Adrenal gland (tissue), 5 donors: ENCODE data around the gene NEO1.

Source experiments
- POLR2A ChIP-seq, 2 donors: fragments of 450-650 bp; IDR thresholded peaks; one replicate each; pipeline ENCODE4 v1.6.1; 2017; ENCODE audit warnings: antibody characterized with exemption in 2 of 2, mild to moderate bottlenecking in 2 of 2, moderate library complexity in 1 of 2
- TF ChIP-seq, protein P1 (sequence below), 6 experiments: fragments of 450-650 bp in 4 of 6; fragments of 200-600 bp in 2 of 6; sonication (generic) in 1 of 6; IDR thresholded peaks; 1 replicate in 5 of 6; 2 replicates in 1 of 6; pipeline versions ENCODE4 v1.5.1 to v1.8.0; 2016 to 2021; ENCODE audit warnings: antibody characterized with exemption in 6 of 6, mild to moderate bottlenecking in 2 of 6, moderate library complexity in 1 of 6
- donor health status: DM: no; HTN: no; CAD: no.

DNA sequence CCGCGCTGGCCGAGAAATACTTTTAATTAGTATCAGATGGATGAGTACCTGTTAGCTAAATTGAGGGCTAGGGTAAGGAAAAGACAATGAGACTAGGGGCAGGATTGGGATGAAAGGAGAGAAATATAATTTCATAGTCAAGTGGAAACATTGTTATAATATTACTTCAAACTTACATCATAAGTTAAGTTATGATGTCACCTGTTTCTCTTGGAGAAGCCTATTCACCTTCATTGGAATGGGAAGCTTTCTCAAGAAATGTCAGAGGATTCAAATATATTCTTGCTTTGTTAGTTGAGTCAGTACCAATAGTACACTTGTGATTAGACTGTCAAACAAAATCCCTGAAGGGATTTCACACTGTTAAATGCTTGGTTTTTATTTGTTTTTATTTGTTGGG is 116.2 kb downstream of the NEO1 start:
- TF ChIP-seq, protein P1, sequence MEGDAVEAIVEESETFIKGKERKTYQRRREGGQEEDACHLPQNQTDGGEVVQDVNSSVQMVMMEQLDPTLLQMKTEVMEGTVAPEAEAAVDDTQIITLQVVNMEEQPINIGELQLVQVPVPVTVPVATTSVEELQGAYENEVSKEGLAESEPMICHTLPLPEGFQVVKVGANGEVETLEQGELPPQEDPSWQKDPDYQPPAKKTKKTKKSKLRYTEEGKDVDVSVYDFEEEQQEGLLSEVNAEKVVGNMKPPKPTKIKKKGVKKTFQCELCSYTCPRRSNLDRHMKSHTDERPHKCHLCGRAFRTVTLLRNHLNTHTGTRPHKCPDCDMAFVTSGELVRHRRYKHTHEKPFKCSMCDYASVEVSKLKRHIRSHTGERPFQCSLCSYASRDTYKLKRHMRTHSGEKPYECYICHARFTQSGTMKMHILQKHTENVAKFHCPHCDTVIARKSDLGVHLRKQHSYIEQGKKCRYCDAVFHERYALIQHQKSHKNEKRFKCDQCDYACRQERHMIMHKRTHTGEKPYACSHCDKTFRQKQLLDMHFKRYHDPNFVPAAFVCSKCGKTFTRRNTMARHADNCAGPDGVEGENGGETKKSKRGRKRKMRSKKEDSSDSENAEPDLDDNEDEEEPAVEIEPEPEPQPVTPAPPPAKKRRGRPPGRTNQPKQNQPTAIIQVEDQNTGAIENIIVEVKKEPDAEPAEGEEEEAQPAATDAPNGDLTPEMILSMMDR (IDR thresholded peaks at IDR 0.05): no peak
- TF ChIP-seq POLR2A (IDR thresholded peaks at IDR 0.05): no peak
